Measurements from ENCODE around the gene MAST2. TPM values are rescaled to one million over a fixed set of nuclear protein-coding genes. Genes with fewer than 3 reads are reported as not detected.

Gene MAST2
- total RNA-seq, 1 experiment from 2014 or later: 41.9 TPM

DNA sequence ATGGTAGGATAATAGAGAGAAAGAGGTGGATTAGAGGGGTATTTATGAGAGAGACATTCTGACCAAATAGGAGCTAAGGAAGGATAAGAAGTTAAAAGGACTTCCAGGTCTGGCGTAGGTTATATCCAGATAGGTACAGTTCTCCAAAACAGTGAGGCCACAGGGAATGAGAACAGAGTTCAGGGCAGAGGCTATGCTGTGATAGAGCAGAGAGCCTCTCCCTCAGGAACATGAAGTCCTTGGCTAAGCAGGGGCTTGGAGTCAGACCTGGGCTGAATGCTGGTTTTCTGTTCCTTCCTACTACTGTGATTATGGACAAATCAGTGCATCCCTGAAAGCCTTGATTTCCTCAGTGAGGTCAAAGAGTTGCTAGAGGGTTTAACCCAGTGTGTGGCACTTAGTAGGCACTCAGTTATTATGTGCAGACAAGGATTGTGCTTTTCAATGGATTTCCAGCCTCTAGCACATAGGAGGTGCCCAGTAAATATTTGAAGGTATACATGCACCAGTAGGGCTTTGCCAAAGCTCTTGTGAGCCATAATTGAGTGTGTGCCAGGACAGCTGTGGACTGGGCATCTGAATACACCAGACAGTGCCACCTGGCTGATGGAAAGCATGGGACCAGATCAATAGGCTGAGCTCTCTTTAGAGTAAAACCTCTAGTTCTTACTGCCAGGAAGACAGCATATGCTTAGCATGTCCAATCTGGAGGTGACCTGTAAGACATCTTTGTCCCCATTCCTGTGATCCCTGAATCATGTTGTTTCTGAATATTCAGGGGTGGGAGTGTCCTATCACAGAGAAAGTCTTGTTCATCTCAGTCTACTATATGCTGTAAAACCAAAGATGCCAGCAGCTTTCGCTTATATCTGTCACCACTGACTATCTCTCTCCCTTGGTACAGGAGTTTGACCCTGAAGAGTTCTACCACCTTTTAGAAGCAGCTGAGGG is 217.9 kb downstream of the MAST2 start:
- ATAC-seq: no peak
- no TSS peak for BruUV-seq (replicated peaks)

DNA sequence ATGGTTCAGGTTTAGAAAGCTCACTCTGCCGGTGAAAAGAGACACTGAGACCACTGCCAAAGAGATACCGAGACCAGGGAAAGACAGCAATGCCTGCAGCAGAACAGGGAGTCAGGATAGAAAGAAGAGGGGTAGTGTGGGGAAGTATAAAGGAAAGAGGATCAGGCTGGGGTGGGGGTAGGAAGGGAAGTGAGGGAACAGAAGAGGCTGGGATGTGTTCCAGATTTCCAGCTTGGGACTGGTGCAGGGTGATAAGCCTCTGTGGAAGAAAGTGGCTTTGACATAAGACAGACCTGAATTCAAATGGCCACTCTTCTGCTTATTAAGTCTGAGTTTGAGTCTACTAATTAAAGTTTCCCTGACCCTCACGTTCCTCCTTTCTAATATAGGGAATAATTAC is 223.1 kb downstream of the MAST2 start:
- Histone ChIP-seq H4K20me1 (ENCODE audit: insufficient read depth) (no peaks in the 10 kb centered on the region), H3K9me2 (ENCODE audit: insufficient read depth) (no peaks in the 10 kb centered on the region), H3K79me2 (ENCODE audit: insufficient read depth, low read length) (no peaks in the 10 kb centered on the region), H3K4me2 (ENCODE audit: low read length) (no peak overlapping the region), H3K9me3 (ENCODE audit: control insufficient read depth in 1 of 2, insufficient read depth in 1 of 2, low read depth in 1 of 2, low read length in 2 of 2) (no peaks in the 10 kb centered on the region), H3K36me3 (ENCODE audit: control insufficient read depth in 1 of 2, insufficient read depth in 2 of 2, low read length in 2 of 2) (peaks cover 7 to 11% of the 10 kb centered on the region in 2 experiments; a peak in 3 of 4 replicates), H3K27me3 (ENCODE audit: insufficient read depth, low read length) (no peaks in the 10 kb centered on the region), H3K4me3 (replicated peaks in 1 of 2; ENCODE audit: low read depth in 1 of 2, low read length in 2 of 2) (no peak overlapping the region), H2AFZ (ENCODE audit: low read depth, low read length, poor library complexity, severe bottlenecking) (no peak overlapping the region), H3K4me1 (ENCODE audit: control insufficient read depth in 1 of 2, insufficient read depth in 2 of 2, low read length in 2 of 2) (no peaks in the 10 kb centered on the region), H3K27ac (ENCODE audit: low read depth, low read length) (no peak overlapping the region), H3K9ac (ENCODE audit: low read length) (no peak overlapping the region)
- RAD21 ChIA-PET (ENCODE audit: low non-redundant PET in 1 of 2, low total read pairs in 2 of 2, uncharacterized antibody in 2 of 2, unreplicated experiment in 2 of 2): no interaction called here
- DNase-seq (ENCODE audit: low read depth, low spot score) (no peak), ATAC-seq (no peak)
- intact Hi-C loops (cut with micrococcal nuclease): no loop called here
- CTCF ChIA-PET: no interaction called here
- POLR2A ChIA-PET: no interaction called here
- BruUV-seq (replicated peaks): no TSS peak
- TF ChIP-seq TCF7L2 (IDR thresholded peaks at IDR 0.05; ENCODE audit: borderline replicate concordance, extremely low read depth, insufficient read depth, insufficient read length) (no peak), SP1 (IDR thresholded peaks at IDR 0.05; ENCODE audit: low read depth) (no peak), POLR2A (IDR thresholded peaks at IDR 0.05; ENCODE audit: borderline replicate concordance, extremely low read depth, insufficient read depth, insufficient read length) (no peak), EZH2 (IDR thresholded peaks at IDR 0.05) (no peak), ZNF274 (IDR thresholded peaks at IDR 0.05; ENCODE audit: low read depth, low read length) (no peak), FOSL1 (IDR thresholded peaks at IDR 0.05; ENCODE audit: low read depth) (no peak), SRF (IDR thresholded peaks at IDR 0.05; ENCODE audit: low read depth) (no peak), ZFX (IDR thresholded peaks at IDR 0.05) (no peak), CBX3 (IDR thresholded peaks at IDR 0.05; ENCODE audit: low read depth) (no peak), EZH2phosphoT487 (IDR thresholded peaks at IDR 0.05; ENCODE audit: borderline replicate concordance) (no peak)
- TF ChIP-seq, protein P1, sequence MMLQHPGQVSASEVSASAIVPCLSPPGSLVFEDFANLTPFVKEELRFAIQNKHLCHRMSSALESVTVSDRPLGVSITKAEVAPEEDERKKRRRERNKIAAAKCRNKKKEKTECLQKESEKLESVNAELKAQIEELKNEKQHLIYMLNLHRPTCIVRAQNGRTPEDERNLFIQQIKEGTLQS (IDR thresholded peaks at IDR 0.05): no peak
- TF ChIP-seq, protein P2, sequence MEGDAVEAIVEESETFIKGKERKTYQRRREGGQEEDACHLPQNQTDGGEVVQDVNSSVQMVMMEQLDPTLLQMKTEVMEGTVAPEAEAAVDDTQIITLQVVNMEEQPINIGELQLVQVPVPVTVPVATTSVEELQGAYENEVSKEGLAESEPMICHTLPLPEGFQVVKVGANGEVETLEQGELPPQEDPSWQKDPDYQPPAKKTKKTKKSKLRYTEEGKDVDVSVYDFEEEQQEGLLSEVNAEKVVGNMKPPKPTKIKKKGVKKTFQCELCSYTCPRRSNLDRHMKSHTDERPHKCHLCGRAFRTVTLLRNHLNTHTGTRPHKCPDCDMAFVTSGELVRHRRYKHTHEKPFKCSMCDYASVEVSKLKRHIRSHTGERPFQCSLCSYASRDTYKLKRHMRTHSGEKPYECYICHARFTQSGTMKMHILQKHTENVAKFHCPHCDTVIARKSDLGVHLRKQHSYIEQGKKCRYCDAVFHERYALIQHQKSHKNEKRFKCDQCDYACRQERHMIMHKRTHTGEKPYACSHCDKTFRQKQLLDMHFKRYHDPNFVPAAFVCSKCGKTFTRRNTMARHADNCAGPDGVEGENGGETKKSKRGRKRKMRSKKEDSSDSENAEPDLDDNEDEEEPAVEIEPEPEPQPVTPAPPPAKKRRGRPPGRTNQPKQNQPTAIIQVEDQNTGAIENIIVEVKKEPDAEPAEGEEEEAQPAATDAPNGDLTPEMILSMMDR (IDR thresholded peaks at IDR 0.05 in 2 of 3, conservative IDR thresholded peaks at IDR 0.05 in 1 of 3; ENCODE audit: borderline replicate concordance in 1 of 3, insufficient read depth in 1 of 3, low read depth in 2 of 3, low read length in 2 of 3): no peak

More for the DNA sequence above, 217.9 kb downstream of the MAST2 start:
- no peak overlapping the region for H3K27ac ChIP-seq (ENCODE audit: low read depth, low read length)
- CTCF ChIA-PET: no interaction called here
- H3K9ac ChIP-seq (ENCODE audit: low read length): no peak overlapping the region
- TF ChIP-seq, protein P2 (IDR thresholded peaks at IDR 0.05 in 2 of 3, conservative IDR thresholded peaks at IDR 0.05 in 1 of 3; ENCODE audit: borderline replicate concordance in 1 of 3, insufficient read depth in 1 of 3, low read depth in 2 of 3, low read length in 2 of 3): 0 out of 6 replicates have a peak, but pooled peaks of 1 of the 3 experiments have one; percentile 7
- TF ChIP-seq POLR2A (IDR thresholded peaks at IDR 0.05; ENCODE audit: borderline replicate concordance, extremely low read depth, insufficient read depth, insufficient read length) (no peak), RAD21 (IDR thresholded peaks at IDR 0.05; ENCODE audit: low read depth) (peak; percentile 48; the same call in 1 of the 2 replicates)
- no peaks in the 10 kb centered on the region for H4K20me1 ChIP-seq (ENCODE audit: insufficient read depth)
- intact Hi-C loops (cut with micrococcal nuclease): no loop called here
- H2AFZ ChIP-seq (ENCODE audit: low read depth, low read length, poor library complexity, severe bottlenecking): no peak overlapping the region
- no peak overlapping the region for H3K4me2 ChIP-seq (ENCODE audit: low read length)
- H3K9me2 ChIP-seq (ENCODE audit: insufficient read depth): no peaks in the 10 kb centered on the region
- H3K9me3 ChIP-seq (ENCODE audit: control insufficient read depth in 1 of 2, insufficient read depth in 1 of 2, low read depth in 1 of 2, low read length in 2 of 2): no peaks in the 10 kb centered on the region
- POLR2A ChIA-PET: no interaction called here
- no peaks in the 10 kb centered on the region for H3K79me2 ChIP-seq (ENCODE audit: insufficient read depth, low read length)
- no peak for DNase-seq (ENCODE audit: low read depth, low spot score)
- no peak overlapping the region for H3K4me3 ChIP-seq (replicated peaks in 1 of 2; ENCODE audit: low read depth in 1 of 2, low read length in 2 of 2)
- RAD21 ChIA-PET (ENCODE audit: low non-redundant PET in 1 of 2, low total read pairs in 2 of 2, uncharacterized antibody in 2 of 2, unreplicated experiment in 2 of 2): no interaction called here
- H3K27me3 ChIP-seq (ENCODE audit: insufficient read depth, low read length): no peaks in the 10 kb centered on the region
- H3K36me3 ChIP-seq (ENCODE audit: control insufficient read depth in 1 of 2, insufficient read depth in 2 of 2, low read length in 2 of 2): peaks cover 4 to 12% of the 10 kb centered on the region in 2 experiments; a peak in 2 of 4 replicates
- no peaks in the 10 kb centered on the region for H3K4me1 ChIP-seq (ENCODE audit: control insufficient read depth in 1 of 2, insufficient read depth in 2 of 2, low read length in 2 of 2)
